DOHH2 (cell line): ENCODE data around the gene PPM1J.

ENCODE experiments used
- EZH2phosphoT487 ChIP-seq: fragments of 200-600 bp; sonication (generic); IDR thresholded peaks from 2 replicates; pipeline ENCODE4 v1.6.1; 2017; ENCODE audit warnings: borderline replicate concordance, mild to moderate bottlenecking, antibody characterized with exemption, low read length, moderate library complexity, mixed read lengths
- TF ChIP-seq, protein P1 (sequence below): fragments of 200-600 bp; sonication (generic); IDR thresholded peaks from one replicate; pipeline ENCODE4 v1.5.1; 2014; ENCODE audit warnings: antibody characterized with exemption, mild to moderate bottlenecking, low read depth, low read length; ENCODE audit not compliant: poor library complexity, severe bottlenecking

DNA sequence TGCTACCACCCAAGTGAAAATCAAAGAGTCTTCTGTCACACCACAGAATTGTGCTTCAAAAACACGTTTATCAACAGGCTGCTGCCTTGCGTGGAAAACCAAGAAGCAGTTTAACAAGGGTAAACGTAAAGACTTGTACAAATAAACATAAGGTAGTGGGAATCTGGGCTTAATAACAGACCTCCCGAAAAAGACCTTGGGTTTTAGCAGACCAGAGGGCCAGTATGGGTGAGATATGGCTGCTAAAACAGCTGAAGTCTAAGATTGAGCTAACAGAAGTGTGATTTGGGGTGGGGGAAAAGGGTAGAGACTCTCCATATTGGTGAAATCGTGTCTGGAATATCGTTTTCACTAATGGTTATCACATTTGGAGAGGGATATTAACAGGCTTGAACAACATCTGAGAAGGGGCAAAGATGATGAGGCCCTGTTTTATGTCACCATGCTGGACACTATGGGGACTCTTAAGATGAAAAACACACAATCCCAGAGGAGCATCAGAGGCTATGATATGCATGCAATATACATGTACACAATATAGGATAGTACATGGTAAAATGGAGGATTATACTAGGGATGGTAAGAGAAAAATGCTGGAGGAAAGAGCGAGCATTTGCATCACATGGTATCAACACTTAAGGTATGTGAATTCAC is 39.3 kb downstream of the PPM1J start:
- no peak for TF ChIP-seq EZH2phosphoT487
- TF ChIP-seq, protein P1, sequence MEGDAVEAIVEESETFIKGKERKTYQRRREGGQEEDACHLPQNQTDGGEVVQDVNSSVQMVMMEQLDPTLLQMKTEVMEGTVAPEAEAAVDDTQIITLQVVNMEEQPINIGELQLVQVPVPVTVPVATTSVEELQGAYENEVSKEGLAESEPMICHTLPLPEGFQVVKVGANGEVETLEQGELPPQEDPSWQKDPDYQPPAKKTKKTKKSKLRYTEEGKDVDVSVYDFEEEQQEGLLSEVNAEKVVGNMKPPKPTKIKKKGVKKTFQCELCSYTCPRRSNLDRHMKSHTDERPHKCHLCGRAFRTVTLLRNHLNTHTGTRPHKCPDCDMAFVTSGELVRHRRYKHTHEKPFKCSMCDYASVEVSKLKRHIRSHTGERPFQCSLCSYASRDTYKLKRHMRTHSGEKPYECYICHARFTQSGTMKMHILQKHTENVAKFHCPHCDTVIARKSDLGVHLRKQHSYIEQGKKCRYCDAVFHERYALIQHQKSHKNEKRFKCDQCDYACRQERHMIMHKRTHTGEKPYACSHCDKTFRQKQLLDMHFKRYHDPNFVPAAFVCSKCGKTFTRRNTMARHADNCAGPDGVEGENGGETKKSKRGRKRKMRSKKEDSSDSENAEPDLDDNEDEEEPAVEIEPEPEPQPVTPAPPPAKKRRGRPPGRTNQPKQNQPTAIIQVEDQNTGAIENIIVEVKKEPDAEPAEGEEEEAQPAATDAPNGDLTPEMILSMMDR = no peak
